ENCODE data around the gene EMP2.
"Not testable (repeated sequence)": the region's sequence is repeated elsewhere in the genome, so short reads cannot be mapped to it uniquely, and the experiment has no call there.

Gene EMP2, protein sequence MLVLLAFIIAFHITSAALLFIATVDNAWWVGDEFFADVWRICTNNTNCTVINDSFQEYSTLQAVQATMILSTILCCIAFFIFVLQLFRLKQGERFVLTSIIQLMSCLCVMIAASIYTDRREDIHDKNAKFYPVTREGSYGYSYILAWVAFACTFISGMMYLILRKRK

GRCh38 chr16:10579965-10580882 lies at the start of gene EMP2:
TSS of gene EMP2 (minus strand) at chr16:10580598. CDS start at chr16:10547617, 32,981 bp downstream.
- DNase-seq, result no peak

DNA sequence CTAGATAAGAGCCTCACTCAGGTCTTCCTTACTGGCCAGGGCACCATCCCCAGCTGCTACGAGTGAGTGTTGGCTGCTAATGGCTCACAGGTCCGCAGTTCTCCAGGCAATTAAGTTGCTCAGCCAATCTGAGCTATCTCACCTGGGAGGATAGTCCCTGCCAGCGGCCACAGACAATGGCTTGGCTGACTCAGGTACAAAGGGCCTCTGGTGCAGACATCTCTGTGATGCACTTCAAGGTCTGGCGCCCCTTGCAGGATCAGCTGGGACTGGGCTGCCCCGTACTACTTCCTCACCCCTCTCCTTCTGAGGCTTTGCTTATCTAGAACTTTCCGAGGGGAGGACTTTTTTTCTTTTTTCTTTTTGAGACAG lies 49.2 kb upstream of the EMP2 start:
- no peak for DNase-seq

DNA sequence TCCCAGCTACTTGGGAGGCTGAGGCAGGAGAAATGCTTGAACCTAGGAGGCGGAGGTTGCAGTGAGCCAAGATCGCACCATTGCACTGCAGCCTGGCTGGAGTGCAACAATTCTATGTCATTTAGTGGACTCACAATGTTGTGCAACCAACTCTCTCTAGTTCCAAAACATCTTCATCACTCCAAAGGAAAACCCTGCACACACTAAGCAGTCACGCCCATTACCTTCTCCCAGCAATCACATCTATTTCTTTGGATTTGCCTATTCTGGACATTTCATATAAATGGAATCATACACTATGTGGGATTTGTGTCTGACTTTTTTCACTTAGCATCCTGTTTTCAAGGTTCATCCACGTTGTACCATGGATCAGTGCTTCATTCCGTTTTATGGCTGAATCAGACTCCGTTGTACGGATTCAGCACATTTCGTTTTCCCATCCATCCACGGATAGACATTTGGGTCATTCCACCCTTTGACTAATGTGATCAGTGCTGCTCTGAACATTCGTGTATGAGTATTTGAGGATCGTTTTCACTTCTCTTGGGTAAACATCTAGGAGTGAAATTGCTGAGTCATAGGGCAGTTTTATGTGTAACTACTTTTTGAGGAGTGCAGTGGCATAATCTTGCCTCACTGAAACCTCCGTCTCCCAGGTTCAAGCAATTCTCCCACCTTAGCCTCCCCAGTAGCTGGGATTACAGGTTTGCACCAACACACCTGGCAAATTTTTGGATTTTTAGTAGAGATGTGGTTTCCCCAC lies 45.4 kb upstream of the EMP2 start:
- DNase-seq, result no peak

DNA sequence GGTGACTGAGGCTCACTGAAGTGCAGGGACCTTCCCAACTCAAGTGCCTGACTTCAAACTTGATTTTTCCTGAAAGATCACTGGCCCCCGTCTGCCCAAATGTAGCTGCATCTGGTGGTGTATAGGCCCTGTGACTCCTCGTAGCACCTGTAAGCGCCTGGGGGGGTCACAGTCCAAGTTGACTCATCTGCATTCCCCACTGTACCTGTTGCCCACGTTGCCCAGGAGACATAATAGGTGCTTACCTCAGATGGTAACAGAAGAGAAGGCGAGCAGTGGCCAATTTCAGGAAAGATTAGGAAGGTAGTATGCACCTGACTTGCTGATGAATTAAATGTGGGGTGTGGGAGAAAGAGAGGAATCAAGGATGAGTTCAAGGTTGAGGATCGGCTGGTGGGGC lies 44.1 kb upstream of the EMP2 start:
- DNase-seq, result no peak

DNA sequence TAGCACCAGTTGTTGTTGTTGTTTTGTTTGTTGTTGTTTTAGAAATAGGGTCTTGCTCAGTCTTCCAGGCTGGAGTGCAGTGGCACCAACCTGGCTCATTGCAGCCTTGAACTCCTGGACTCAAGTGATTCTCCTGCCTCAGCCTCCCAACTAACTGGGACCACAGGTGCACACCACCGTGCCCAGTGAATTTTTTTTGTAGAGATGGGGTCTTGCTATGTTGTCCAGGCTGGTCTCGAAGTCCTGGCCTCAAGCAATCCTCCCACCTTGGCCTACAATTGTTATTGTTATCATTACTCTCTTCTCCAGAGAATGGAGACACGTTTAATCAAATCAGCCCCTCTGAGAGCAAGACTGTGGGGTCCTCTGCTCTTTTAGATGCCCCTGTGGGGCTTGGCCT lies 42.7 kb upstream of the EMP2 start:
- DNase-seq, result no peak

GRCh38 chr16:10622036-10622921 lies 41.9 kb upstream of the EMP2 start:
- DNase-seq, result no peak

DNA sequence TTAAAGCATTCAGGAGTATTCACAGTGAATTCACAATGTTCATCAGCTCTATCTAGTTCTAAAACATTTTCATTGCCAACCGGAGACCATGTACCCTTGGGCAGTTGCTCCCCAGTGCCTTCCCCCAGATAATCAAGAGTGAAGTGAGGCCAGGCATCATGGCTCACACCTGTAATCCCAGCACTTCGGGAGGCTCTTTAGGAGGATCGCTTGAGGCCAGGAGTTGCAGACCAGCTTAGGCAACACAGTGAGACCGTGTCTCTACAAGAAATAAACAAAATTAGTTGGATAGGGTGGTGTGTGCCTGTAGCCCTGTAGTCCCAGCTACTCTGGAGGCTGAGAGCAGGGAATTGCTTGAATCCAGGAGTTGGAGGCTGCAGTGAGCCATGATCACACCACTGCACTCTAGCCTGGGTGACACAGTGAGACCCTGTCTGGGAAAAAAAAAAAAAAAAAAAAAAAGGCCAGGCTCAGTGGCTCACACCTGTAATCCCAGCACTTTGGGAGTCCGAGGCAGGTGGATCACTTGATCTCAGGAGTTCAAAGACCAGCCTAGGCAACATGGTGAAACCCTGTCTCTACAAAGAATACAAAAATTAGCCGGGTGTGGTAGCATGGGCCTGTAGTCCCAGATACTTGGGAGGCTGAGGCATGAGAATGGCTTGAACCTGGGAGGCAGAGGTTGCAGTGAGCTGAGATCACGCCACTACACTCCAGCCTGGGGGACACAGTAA lies 41.0 kb upstream of the EMP2 start:
- DNase-seq, result not testable (repeated sequence)

DNA sequence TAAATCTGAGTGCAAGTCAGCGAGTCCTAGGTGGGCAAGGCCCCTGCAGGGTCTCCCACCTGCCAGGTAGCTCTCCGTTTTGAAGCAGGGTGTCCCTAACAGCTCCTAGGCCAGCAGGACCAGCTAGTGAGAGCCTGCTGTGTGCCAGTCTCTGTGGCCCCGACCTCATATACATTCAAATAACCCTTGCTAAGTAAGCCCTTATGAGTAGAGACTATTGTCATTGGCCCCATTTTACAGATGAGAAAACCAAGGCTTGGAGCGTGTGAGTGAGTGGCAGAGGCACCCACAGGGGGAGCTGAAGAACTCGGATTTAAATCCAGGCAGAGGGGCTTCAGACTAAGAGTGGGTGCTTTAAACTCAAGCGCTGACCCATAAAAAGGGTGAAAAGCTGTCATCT lies 39.7 kb upstream of the EMP2 start:
- no peak for DNase-seq

GRCh38 chr16:10619271-10619849 lies 39.0 kb upstream of the EMP2 start:
- peak in 1 of 2 donors; percentile 32 for DNase-seq

DNA sequence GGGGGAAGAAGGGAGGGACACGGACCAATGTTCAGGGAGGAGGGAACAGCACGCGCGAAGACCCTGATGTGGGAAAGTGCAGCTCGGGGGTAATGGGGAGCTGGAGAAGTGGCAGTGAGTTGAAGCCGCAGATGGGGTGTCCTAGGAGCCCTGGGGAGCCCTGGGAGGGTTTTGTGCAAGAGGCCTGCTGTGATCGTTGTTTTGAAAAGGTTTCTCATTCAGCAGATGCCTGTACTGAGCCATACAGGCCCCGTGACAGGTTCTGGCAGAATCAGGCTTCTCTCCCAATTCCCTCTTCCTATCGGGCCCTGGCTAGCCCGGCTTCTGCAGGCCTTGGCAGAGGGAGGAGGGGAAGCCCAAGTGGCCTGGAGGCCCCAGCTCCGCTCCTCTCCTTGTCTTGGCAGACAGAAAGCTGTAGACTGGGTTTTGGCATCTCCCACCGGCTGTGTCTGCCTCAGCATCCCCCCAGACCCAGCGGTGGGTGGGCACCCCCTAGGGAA lies 38.4 kb upstream of the EMP2 start:
- no peak for DNase-seq

DNA sequence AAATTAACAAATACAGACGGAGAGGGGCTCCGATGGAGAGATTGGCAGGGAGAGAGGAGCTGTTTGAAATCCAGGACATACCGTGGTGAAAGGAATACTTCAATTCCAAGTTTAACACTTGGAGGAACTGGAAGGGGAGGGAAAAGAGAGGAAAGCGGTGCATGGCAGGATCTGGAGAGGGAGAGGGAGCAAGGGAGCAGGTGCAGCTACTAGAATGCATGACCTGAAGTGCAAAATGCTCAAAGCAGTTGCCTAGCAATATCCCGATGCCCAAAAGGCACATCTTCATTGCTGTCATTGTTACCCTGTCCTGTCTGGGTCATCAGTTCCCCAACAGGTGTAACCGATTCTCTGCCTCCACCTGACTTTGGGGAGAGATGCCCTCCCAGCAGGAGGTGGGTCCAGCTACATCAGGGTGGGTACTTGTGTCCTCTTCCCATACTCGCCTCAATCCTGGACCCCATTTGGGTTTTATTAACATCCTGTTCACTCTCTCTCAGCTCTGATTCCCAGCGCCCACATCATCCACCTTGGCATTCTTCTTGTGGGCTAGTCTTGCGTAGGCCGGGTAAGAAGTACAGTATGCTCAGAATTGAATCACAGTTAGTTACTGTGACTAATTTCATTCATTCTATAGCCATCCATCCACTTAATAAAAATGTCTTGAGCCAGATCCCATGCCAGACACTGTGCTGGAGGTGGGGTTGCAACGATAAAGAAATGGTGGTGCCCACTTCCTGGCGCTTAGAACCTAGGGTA lies 37.4 kb upstream of the EMP2 start:
- no peak for DNase-seq

- no peak for DNase-seq
Observed at GRCh38 chr16:10616756-10617640, 36.6 kb upstream of the EMP2 start.

DNA sequence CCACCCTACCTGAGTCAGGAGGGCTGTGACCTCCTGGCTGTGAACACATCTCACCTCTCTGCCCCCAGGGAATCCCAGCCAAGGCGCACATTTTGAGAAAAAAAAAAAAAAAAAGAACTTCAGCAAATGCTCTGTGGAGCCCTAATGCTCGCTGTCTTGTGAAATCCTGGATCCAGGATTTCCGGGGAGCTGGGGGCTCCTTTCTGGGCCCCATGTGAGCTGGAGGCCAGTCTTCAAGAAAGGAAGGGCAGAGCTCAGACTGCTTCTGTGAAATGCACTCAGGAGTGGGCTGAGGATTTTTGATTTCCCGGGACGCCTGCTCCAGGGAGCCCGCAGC lies 36.0 kb upstream of the EMP2 start:
- no peak for DNase-seq

- no peak for DNase-seq
Observed at GRCh38 chr16:10614685-10615084, 34.3 kb upstream of the EMP2 start.

DNA sequence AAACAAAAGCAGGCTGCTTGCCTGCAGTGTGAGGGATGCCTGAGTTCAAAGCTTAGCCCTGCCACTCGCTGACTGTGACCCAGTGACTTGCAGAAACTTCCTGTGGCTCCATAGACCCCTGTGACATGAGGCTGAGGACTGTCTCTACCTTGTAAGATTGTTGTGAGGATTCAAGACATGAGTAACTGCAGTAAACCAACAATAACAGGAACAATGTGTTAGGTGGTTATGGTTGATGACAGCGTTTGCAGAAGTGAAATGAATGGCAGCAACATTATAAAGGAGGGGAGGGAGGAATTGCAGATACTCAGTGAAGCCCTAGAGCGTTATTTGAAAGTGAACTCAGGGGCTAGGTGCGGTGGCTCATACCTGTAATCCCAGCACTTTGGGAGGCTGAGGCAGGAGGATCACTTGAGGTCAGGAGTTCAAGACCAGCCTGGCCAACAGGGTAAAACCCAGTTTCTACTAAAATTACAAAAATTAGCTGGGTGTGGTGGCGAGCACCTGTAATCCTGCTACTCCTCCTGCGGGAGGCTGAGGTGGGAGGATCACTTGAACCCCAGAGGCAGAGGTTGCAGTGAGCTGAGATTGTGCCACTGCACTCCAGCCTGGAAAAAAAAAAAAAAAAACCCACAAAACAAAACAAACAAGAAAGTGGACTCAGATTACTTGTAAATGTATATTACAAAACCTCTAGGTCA lies 33.5 kb upstream of the EMP2 start:
- no peak for DNase-seq

DNA sequence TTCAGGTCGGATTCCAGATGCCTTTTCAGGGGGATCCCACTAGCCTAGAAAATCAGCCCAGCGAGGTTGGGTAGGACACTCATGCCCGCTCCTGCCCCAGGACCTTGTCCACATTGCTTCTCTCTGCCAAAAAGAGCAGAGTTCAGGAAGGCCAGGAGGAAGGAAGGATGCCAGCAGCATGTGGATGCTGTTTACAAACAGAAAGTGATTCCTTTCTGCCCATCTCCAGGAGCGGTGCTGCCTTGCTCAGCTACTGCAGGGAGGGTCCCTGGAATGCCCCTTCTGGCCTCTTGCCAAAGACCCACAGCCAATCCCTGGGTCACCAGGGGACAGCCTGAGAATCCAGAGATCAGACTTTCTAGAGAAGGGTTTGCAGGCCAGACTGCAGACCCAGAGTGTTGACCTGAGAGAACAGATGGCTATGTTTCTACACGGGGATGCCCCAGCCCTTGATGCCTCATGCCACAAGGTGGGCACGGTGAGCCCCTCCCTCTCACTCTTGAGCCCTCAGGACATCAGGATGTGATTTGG lies 32.3 kb upstream of the EMP2 start:
- DNase-seq, result no peak

DNA sequence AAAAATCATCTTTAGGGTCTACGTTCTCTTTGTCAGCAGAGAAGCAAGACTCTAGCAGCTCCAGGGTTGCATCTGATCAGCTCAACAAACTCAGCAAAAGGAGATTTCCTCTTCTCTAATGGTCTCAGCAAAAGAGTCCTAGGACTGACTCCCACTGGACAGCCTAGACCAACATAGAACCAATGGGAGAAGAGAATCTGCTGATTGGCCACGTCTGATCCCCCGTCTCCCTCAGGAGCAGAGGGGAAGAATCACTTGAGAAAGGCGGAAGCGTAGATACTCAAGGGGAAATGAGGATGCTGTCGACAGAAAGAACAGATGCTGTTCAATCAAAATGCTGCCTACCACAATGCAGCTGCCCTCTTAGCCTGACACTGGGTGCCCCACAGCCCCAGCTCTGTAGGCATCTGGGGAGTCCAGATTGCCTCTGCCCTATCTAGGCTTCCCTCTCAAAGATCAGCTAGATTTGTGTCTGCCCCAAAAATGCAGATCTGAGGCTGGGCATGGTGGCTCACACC lies 31.5 kb upstream of the EMP2 start:
- no peak for DNase-seq

DNA sequence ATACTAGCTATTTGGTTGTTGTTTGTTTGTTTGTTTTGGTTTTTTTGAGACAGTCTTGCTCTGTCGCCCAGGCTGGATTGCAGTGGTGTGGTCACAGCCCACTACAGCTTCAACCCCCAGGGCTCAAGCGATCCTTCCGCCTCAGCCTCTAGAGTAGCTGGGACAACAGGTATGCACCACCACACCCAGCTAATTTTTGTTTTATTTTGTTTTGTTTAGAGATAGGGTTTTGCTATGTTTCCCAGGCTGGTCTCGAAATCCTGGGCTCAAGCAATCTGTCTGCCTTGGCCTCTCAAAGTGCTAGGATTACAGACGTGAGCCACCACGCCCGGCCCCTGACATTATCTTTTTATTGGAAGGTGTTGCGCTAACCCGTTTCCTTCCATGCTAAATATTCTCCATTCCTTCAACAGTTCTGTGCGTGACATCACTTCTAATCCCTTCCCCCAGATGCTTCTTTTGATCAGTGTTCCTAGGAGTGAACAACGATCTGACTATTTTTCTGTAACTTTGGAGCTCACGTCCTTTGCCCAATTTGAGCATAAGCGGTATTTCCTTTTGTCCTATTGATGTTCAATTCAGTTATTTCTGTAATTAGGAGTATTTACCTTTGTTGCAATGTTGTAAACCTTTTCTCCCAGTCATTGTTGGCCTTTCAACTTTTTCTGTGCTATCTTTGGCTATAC lies 30.2 kb upstream of the EMP2 start:
- no peak for DNase-seq

Data from CD4-positive, alpha-beta T cell treated with Interleukin-4 for 1 hour (primary cell).